DOHH2 (cell line): Measurements from ENCODE around the gene PTGR1.

Source experiments
- H3F3A ChIP-seq: fragments of 200-600 bp; sonication (generic), shearing (Covaris generic); 2 replicates; pipeline ENCODE4 v1.6.0; 2016; ENCODE audit warnings: antibody characterized with exemption, mild to moderate bottlenecking; ENCODE audit not compliant: control insufficient read depth, insufficient read depth
- H3K27ac ChIP-seq: fragments of 200-600 bp; sonication (generic); 2 replicates; pipeline ENCODE4 v1.5.1; 2014; ENCODE audit warnings: low read depth, mild to moderate bottlenecking, low read length, moderate library complexity
- H3K27me3 ChIP-seq: fragments of 200-600 bp; sonication (generic); 2 replicates; pipeline ENCODE4 v1.6.1; 2014; ENCODE audit warnings: mild to moderate bottlenecking, low read length, mixed read lengths; ENCODE audit not compliant: control insufficient read depth
- H3K36me3 ChIP-seq: fragments of 200-600 bp; sonication (generic); 2 replicates; pipeline ENCODE4 v1.6.1; 2014; ENCODE audit warnings: mild to moderate bottlenecking, low read length, moderate library complexity, mixed read lengths; ENCODE audit not compliant: control insufficient read depth
- H3K4me1 ChIP-seq: fragments of 200-600 bp; sonication (generic); 2 replicates; pipeline ENCODE4 v1.6.1; 2014; ENCODE audit warnings: mild to moderate bottlenecking, low read length, mixed read lengths; ENCODE audit not compliant: control insufficient read depth
- H3K4me2 ChIP-seq: fragments of 200-600 bp; sonication (generic); 2 replicates; pipeline ENCODE4 v1.6.0; 2014; ENCODE audit warnings: mild to moderate bottlenecking, low read length, moderate library complexity
- H3K4me3 ChIP-seq: fragments of 200-600 bp; sonication (generic); 2 replicates; pipeline ENCODE4 v1.5.1; 2014; ENCODE audit warnings: mild to moderate bottlenecking, low read length, mixed read lengths
- H3K79me2 ChIP-seq: fragments of 200-600 bp; sonication (generic); 2 replicates; pipeline ENCODE4 v1.6.1; 2014; ENCODE audit warnings: mild to moderate bottlenecking, low read length, mixed read lengths; ENCODE audit not compliant: control insufficient read depth
- H3K9me2 ChIP-seq: fragments of 200-600 bp; sonication (generic); replicated peaks from 2 replicates; pipeline ENCODE4 v1.6.1; 2014; ENCODE audit warnings: mild to moderate bottlenecking, low read length, mixed read lengths; ENCODE audit not compliant: control insufficient read depth
- H3K9me3 ChIP-seq: fragments of 200-600 bp; sonication (generic); 2 replicates; pipeline ENCODE4 v1.6.1; 2014; ENCODE audit warnings: antibody characterized with exemption, low read length, mixed read lengths; ENCODE audit not compliant: control insufficient read depth, insufficient read depth
- H4K20me1 ChIP-seq: fragments of 200-600 bp; sonication (generic); 2 replicates; pipeline ENCODE4 v1.6.0; 2014; ENCODE audit warnings: low read depth, mild to moderate bottlenecking, antibody characterized with exemption, low read length, moderate library complexity; ENCODE audit not compliant: control insufficient read depth, insufficient read depth
- CTCF ChIP-seq: fragments of 200-600 bp; sonication (generic); IDR thresholded peaks from one replicate; pipeline ENCODE4 v1.5.1; 2014; ENCODE audit warnings: antibody characterized with exemption, mild to moderate bottlenecking, low read depth, low read length; ENCODE audit not compliant: poor library complexity, severe bottlenecking
- EZH2phosphoT487 ChIP-seq: fragments of 200-600 bp; sonication (generic); IDR thresholded peaks from 2 replicates; pipeline ENCODE4 v1.6.1; 2017; ENCODE audit warnings: borderline replicate concordance, mild to moderate bottlenecking, antibody characterized with exemption, low read length, moderate library complexity, mixed read lengths

The PTGR1 gene

GRCh38 chr9:111548623-111549022 is 50.8 kb downstream of the PTGR1 start:
- H3K4me2 ChIP-seq, result no peak overlapping the region
- no peaks in the 10 kb centered on the region for H3K36me3 ChIP-seq
- no peak overlapping the region for H3K4me3 ChIP-seq
- H3K27me3 ChIP-seq, result no peaks in the 10 kb centered on the region
- no peaks in the 10 kb centered on the region for H3K9me2 ChIP-seq
- no peaks in the 10 kb centered on the region for H3F3A ChIP-seq
- H3K4me1 ChIP-seq, result no peaks in the 10 kb centered on the region
- no peaks in the 10 kb centered on the region for H3K79me2 ChIP-seq
- no peaks in the 10 kb centered on the region for H4K20me1 ChIP-seq
- no peak overlapping the region for H3K27ac ChIP-seq
- TF ChIP-seq EZH2phosphoT487 (no peak), CTCF (no peak)
- H3K9me3 ChIP-seq, result peaks cover 29% of the 10 kb centered on the region

GRCh38 chr9:111542497-111543254 is 56.8 kb downstream of the PTGR1 start:
- no peaks in the 10 kb centered on the region for H3F3A ChIP-seq
- peaks cover 39% of the 10 kb centered on the region for H3K9me3 ChIP-seq
- no peak overlapping the region for H3K4me3 ChIP-seq

GRCh38 chr9:111533099-111533790 is 66.2 kb downstream of the PTGR1 start:
- Histone ChIP-seq H3K27me3 (no peaks in the 10 kb centered on the region), H3K27ac (no peak overlapping the region), H3K4me2 (no peak overlapping the region), H3F3A (no peaks in the 10 kb centered on the region), H3K36me3 (no peaks in the 10 kb centered on the region), H3K9me3 (no peaks in the 10 kb centered on the region; the same call in none of the 2 replicates), H3K4me3 (no peak overlapping the region), H4K20me1 (no peaks in the 10 kb centered on the region), H3K9me2 (no peaks in the 10 kb centered on the region), H3K79me2 (no peaks in the 10 kb centered on the region), H3K4me1 (no peaks in the 10 kb centered on the region)
- TF ChIP-seq EZH2phosphoT487, result no peak
- no peak for TF ChIP-seq CTCF

More at GRCh38 chr9:111542497-111543254, 56.8 kb downstream of the PTGR1 start:
- no peak for TF ChIP-seq EZH2phosphoT487
- TF ChIP-seq CTCF, result no peak
- Histone ChIP-seq H3K36me3 (0 out of 2 replicates have a peak, but pooled peaks cover 5% of the 10 kb centered on the region), H3K27ac (no peak overlapping the region), H3K27me3 (no peaks in the 10 kb centered on the region), H4K20me1 (no peaks in the 10 kb centered on the region), H3K9me2 (no peaks in the 10 kb centered on the region), H3K4me2 (no peak overlapping the region), H3K4me1 (no peaks in the 10 kb centered on the region), H3K79me2 (no peaks in the 10 kb centered on the region)
